ENCODE measurements around the gene PTMA. TPM values are rescaled to one million over a fixed set of nuclear protein-coding genes. Genes with fewer than 3 reads are reported as not detected.
A peak's percentile ranks its signal among the peaks of the same experiment; 100 is the strongest.

Gene PTMA
- polyA plus RNA-seq, 1 donor, result 1,252 TPM

- H3K9me3 ChIP-seq (ENCODE audit: control insufficient read depth, low read depth, low read length), result no peaks in the 10 kb centered on the region
- no CpG with 5 or more reads among the region's 6 CpGs for WGBS (ENCODE audit: insufficient coverage, low lambda C conversion rate)
- H3K27ac ChIP-seq (ENCODE audit: low read length), result peak overlapping the region; percentile 91
- no peaks in the 10 kb centered on the region for H3K36me3 ChIP-seq (ENCODE audit: control insufficient read depth, insufficient read depth, low read length)
- no peaks in the 10 kb centered on the region for H3K27me3 ChIP-seq (ENCODE audit: control insufficient read depth, insufficient read depth, low read length)
- peak; percentile 67 to 86 for DNase-seq
- H3K4me1 ChIP-seq (ENCODE audit: control insufficient read depth, insufficient read depth, low read length), result peaks cover 56% of the 10 kb centered on the region
- peak overlapping the region; percentile 26 for H3K4me3 ChIP-seq (ENCODE audit: low read length)
Observed at GRCh38 chr2:231673348-231673770, 35.0 kb upstream of the PTMA start.

GRCh38 chr2:231674587-231675338, 33.6 kb upstream of the PTMA start:
- Histone ChIP-seq H3K9me3 (ENCODE audit: control insufficient read depth, low read depth, low read length) (no peaks in the 10 kb centered on the region), H3K4me3 (ENCODE audit: low read length) (no peak overlapping the region), H3K27ac (ENCODE audit: low read length) (peak overlapping the region; percentile 91), H3K36me3 (ENCODE audit: control insufficient read depth, insufficient read depth, low read length) (no peaks in the 10 kb centered on the region), H3K4me1 (ENCODE audit: control insufficient read depth, insufficient read depth, low read length) (peaks cover 53% of the 10 kb centered on the region), H3K27me3 (ENCODE audit: control insufficient read depth, insufficient read depth, low read length) (no peaks in the 10 kb centered on the region)
- DNase-seq, result peak; percentile 69 to 77
- WGBS (ENCODE audit: insufficient coverage, low lambda C conversion rate), result no CpG with 5 or more reads among the region's 20 CpGs

GRCh38 chr2:231676243-231676642, 32.1 kb upstream of the PTMA start:
- Histone ChIP-seq H3K36me3 (ENCODE audit: control insufficient read depth, insufficient read depth, low read length) (no peaks in the 10 kb centered on the region), H3K4me1 (ENCODE audit: control insufficient read depth, insufficient read depth, low read length) (peaks cover 51% of the 10 kb centered on the region), H3K27ac (ENCODE audit: low read length) (no peak overlapping the region), H3K27me3 (ENCODE audit: control insufficient read depth, insufficient read depth, low read length) (no peaks in the 10 kb centered on the region), H3K9me3 (ENCODE audit: control insufficient read depth, low read depth, low read length) (peaks cover 6% of the 10 kb centered on the region), H3K4me3 (ENCODE audit: low read length) (no peak overlapping the region)
- DNase-seq, result no peak
- WGBS (ENCODE audit: insufficient coverage, low lambda C conversion rate), result no CpG with 5 or more reads among the region's 6 CpGs

GRCh38 chr2:231677632-231678104, 30.7 kb upstream of the PTMA start:
- Histone ChIP-seq H3K4me3 (ENCODE audit: low read length) (no peak overlapping the region), H3K4me1 (ENCODE audit: control insufficient read depth, insufficient read depth, low read length) (peaks cover 49% of the 10 kb centered on the region), H3K9me3 (ENCODE audit: control insufficient read depth, low read depth, low read length) (peaks cover 6% of the 10 kb centered on the region), H3K36me3 (ENCODE audit: control insufficient read depth, insufficient read depth, low read length) (no peaks in the 10 kb centered on the region), H3K27ac (ENCODE audit: low read length) (no peak overlapping the region), H3K27me3 (ENCODE audit: control insufficient read depth, insufficient read depth, low read length) (no peaks in the 10 kb centered on the region)
- WGBS (ENCODE audit: insufficient coverage, low lambda C conversion rate), result 4% methylated on average over 4 of the region's 8 CpGs
- peak; percentile 77 to 81 for DNase-seq

- Histone ChIP-seq H3K4me1 (ENCODE audit: control insufficient read depth, insufficient read depth, low read length) (peaks cover 28% of the 10 kb centered on the region), H3K27ac (ENCODE audit: low read length) (peak overlapping the region; percentile 95), H3K27me3 (ENCODE audit: control insufficient read depth, insufficient read depth, low read length) (no peaks in the 10 kb centered on the region), H3K36me3 (ENCODE audit: control insufficient read depth, insufficient read depth, low read length) (no peaks in the 10 kb centered on the region), H3K4me3 (ENCODE audit: low read length) (peak overlapping the region; percentile 56), H3K9me3 (ENCODE audit: control insufficient read depth, low read depth, low read length) (peaks cover 6% of the 10 kb centered on the region)
- WGBS (ENCODE audit: insufficient coverage, low lambda C conversion rate), result no CpG with 5 or more reads among the region's 11 CpGs
- DNase-seq, result no peak
Observed at GRCh38 chr2:231679908-231680284, 28.4 kb upstream of the PTMA start.

- DNase-seq, result peak; percentile 50 to 80
- WGBS (ENCODE audit: insufficient coverage, low lambda C conversion rate), result no CpG with 5 or more reads among the region's 39 CpGs
Observed at GRCh38 chr2:231680285-231680991, 27.9 kb upstream of the PTMA start.

GRCh38 chr2:231680992-231681852, 27.1 kb upstream of the PTMA start:
- Histone ChIP-seq H3K9me3 (ENCODE audit: control insufficient read depth, low read depth, low read length) (peaks cover 6% of the 10 kb centered on the region), H3K27ac (ENCODE audit: low read length) (peak overlapping the region; percentile 95), H3K4me3 (ENCODE audit: low read length) (peak overlapping the region; percentile 56), H3K36me3 (ENCODE audit: control insufficient read depth, insufficient read depth, low read length) (no peaks in the 10 kb centered on the region), H3K27me3 (ENCODE audit: control insufficient read depth, insufficient read depth, low read length) (no peaks in the 10 kb centered on the region), H3K4me1 (ENCODE audit: control insufficient read depth, insufficient read depth, low read length) (peaks cover 24% of the 10 kb centered on the region)
- peak; percentile 75 to 92 for DNase-seq
- no CpG with 5 or more reads among the region's 79 CpGs for WGBS (ENCODE audit: insufficient coverage, low lambda C conversion rate)

More at GRCh38 chr2:231680285-231680991, 27.9 kb upstream of the PTMA start:
- no peaks in the 10 kb centered on the region for H3K27me3 ChIP-seq (ENCODE audit: control insufficient read depth, insufficient read depth, low read length)
- H3K9me3 ChIP-seq (ENCODE audit: control insufficient read depth, low read depth, low read length), result peaks cover 6% of the 10 kb centered on the region
- H3K4me3 ChIP-seq (ENCODE audit: low read length), result peak overlapping the region; percentile 56
- H3K36me3 ChIP-seq (ENCODE audit: control insufficient read depth, insufficient read depth, low read length), result no peaks in the 10 kb centered on the region
- H3K27ac ChIP-seq (ENCODE audit: low read length), result peak overlapping the region; percentile 95
- peaks cover 24% of the 10 kb centered on the region for H3K4me1 ChIP-seq (ENCODE audit: control insufficient read depth, insufficient read depth, low read length)

GRCh38 chr2:231682603-231683291, 25.6 kb upstream of the PTMA start:
- peaks cover 6% of the 10 kb centered on the region for H3K9me3 ChIP-seq (ENCODE audit: control insufficient read depth, low read depth, low read length)
- no CpG with 5 or more reads among the region's 11 CpGs for WGBS (ENCODE audit: insufficient coverage, low lambda C conversion rate)
- no peaks in the 10 kb centered on the region for H3K36me3 ChIP-seq (ENCODE audit: control insufficient read depth, insufficient read depth, low read length)
- no peak overlapping the region for H3K4me3 ChIP-seq (ENCODE audit: low read length)
- H3K4me1 ChIP-seq (ENCODE audit: control insufficient read depth, insufficient read depth, low read length), result peaks cover 31% of the 10 kb centered on the region
- no peaks in the 10 kb centered on the region for H3K27me3 ChIP-seq (ENCODE audit: control insufficient read depth, insufficient read depth, low read length)
- no peak for DNase-seq
- H3K27ac ChIP-seq (ENCODE audit: low read length), result peak overlapping the region; percentile 92

GRCh38 chr2:231683292-231684235, 24.8 kb upstream of the PTMA start:
- no peaks in the 10 kb centered on the region for H3K27me3 ChIP-seq (ENCODE audit: control insufficient read depth, insufficient read depth, low read length)
- no peaks in the 10 kb centered on the region for H3K36me3 ChIP-seq (ENCODE audit: control insufficient read depth, insufficient read depth, low read length)
- peaks cover 6% of the 10 kb centered on the region for H3K9me3 ChIP-seq (ENCODE audit: control insufficient read depth, low read depth, low read length)
- DNase-seq, result no peak
- H3K4me1 ChIP-seq (ENCODE audit: control insufficient read depth, insufficient read depth, low read length), result peaks cover 31% of the 10 kb centered on the region
- no CpG with 5 or more reads among the region's 8 CpGs for WGBS (ENCODE audit: insufficient coverage, low lambda C conversion rate)
- no peak overlapping the region for H3K4me3 ChIP-seq (ENCODE audit: low read length)
- H3K27ac ChIP-seq (ENCODE audit: low read length), result no peak overlapping the region
